HepG2 (cell line): Measurements from ENCODE around the gene MYH9.

Experiments used
- ASH2L ChIP-seq: fragments of 300-600, 200-600 bp; sonication (generic); IDR thresholded peaks from 2 replicates; pipeline ENCODE4 v1.7.0; 2017; ENCODE audit warnings: low read depth, mild to moderate bottlenecking, moderate library complexity, mixed read lengths, low read length; ENCODE audit not compliant: insufficient read length
- HOXA7 ChIP-seq: sonication (generic); formaldehyde crosslinking; IDR thresholded peaks from 2 replicates; pipeline ENCODE4 v1.8.1; 2022; ENCODE audit warnings: mild to moderate bottlenecking, missing genetic modification reagents, moderate library complexity
- POGK ChIP-seq: sonication (generic); formaldehyde crosslinking; conservative IDR thresholded peaks from 2 replicates; pipeline ENCODE4 v1.8.0; 2022; ENCODE audit warnings: mild to moderate bottlenecking, moderate library complexity, missing genetic modification reagents
- TCF7L2 ChIP-seq: IDR thresholded peaks from 2 replicates; pipeline ENCODE4 v1.6.1; 2011; ENCODE audit warnings: mild to moderate bottlenecking, low read depth, low read length, moderate library complexity
- TP53 ChIP-seq: sonication (generic); formaldehyde crosslinking; conservative IDR thresholded peaks from 2 replicates; pipeline ENCODE4 v1.4.0; 2020; ENCODE audit warnings: missing genetic modification reagents
- TF ChIP-seq, protein P1 (sequence below): sonication (generic); formaldehyde crosslinking; IDR thresholded peaks from 2 replicates; pipeline ENCODE4 v1.5.0; 2020; ENCODE audit warnings: mild to moderate bottlenecking, missing genetic modification reagents, moderate library complexity

GRCh38 chr22:36425977-36426523 is 38.3 kb upstream of the MYH9 start:
- no peak for TF ChIP-seq TP53 (CRISPR knock-in tag)
- TF ChIP-seq, protein P1, sequence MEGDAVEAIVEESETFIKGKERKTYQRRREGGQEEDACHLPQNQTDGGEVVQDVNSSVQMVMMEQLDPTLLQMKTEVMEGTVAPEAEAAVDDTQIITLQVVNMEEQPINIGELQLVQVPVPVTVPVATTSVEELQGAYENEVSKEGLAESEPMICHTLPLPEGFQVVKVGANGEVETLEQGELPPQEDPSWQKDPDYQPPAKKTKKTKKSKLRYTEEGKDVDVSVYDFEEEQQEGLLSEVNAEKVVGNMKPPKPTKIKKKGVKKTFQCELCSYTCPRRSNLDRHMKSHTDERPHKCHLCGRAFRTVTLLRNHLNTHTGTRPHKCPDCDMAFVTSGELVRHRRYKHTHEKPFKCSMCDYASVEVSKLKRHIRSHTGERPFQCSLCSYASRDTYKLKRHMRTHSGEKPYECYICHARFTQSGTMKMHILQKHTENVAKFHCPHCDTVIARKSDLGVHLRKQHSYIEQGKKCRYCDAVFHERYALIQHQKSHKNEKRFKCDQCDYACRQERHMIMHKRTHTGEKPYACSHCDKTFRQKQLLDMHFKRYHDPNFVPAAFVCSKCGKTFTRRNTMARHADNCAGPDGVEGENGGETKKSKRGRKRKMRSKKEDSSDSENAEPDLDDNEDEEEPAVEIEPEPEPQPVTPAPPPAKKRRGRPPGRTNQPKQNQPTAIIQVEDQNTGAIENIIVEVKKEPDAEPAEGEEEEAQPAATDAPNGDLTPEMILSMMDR (CRISPR knock-in tag): peak; percentile 53
- TF ChIP-seq TCF7L2: no peak
- TF ChIP-seq ASH2L: no peak
- no peak for TF ChIP-seq POGK (CRISPR knock-in tag)
- TF ChIP-seq HOXA7 (CRISPR knock-in tag): no peak
